DMS53 treated with DMSO at 0.1 percent for 48 hours (cell line): ENCODE data around the gene AMMECR1L.
A peak's percentile ranks its signal among the peaks of the same experiment; 100 is the strongest.
"Not testable (repeated sequence)": the region's sequence is repeated elsewhere in the genome, so short reads cannot be mapped to it uniquely, and the experiment has no call there.

ENCODE experiments used
- DNase-seq: peaks from one replicate; lab custom pipeline; 2025; ENCODE audit not compliant: unreplicated experiment; lab: John Stamatoyannopoulos, UW

Gene AMMECR1L

GRCh38 chr2:127887082-127887775 lies 1.5 kb upstream of the AMMECR1L start:
- DNase-seq = no peak

DNA sequence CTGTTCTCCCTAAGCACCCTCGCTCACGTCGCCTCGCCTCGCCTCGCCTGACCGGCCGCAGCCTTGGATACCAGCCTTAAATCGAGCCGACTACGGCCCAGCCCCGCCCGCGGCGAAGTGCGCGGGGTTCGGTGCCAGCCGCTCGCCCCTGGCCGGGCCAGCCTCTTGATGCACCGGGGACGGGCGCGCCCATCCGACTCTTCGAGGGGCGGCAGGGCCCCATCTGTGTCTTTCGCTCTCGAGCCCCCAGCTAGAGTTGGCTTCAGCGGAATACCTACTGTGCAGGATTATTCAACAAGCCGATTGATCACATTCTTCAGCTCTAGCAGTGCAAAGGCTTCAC lies 808 bp upstream of the AMMECR1L start:
- DNase-seq = not testable (repeated sequence)

DNA sequence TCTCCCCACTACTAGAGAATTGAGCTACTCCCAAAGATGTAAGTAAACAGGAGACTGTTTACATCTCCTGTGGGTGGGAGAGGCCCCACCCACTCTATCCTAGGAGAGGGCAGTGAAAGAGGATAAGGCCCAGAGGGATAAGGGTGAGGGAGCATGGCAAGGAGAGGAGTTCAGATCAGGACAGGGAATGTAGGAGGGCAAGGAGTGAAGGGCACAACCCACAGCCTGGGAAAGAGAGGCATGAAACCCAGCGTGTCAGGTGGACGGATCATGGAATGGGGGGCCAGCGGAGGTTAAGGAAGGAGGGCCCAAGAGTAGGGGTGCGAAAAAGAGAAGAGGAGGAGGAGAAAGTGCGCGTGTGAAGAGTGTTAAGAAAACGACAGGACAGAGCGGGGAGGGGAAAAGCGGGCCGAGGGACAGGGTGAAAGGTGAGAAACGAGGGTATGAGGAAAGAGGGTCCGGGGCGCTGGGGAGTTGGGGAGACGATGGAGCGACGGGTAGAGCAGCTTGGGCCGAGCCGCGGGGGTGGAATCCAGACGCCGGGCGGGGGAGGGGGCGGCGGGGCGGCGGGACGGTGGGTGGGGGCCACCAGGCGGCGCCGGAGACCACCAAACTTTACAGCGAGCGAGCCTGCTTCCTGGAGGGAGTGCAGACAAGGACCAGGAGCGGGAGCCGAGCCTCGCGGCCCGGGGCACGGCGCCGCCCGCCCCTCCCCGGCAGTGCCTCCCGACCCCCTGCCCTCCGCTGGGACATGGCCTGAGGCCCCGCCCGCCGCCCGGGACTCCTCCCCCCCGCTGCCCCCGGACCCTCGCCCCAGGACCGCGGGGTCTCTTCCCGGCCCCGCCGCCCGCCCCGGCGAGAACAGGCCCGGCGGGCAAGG lies 655 bp downstream of the AMMECR1L start:
- DNase-seq = not testable (repeated sequence)

DNA sequence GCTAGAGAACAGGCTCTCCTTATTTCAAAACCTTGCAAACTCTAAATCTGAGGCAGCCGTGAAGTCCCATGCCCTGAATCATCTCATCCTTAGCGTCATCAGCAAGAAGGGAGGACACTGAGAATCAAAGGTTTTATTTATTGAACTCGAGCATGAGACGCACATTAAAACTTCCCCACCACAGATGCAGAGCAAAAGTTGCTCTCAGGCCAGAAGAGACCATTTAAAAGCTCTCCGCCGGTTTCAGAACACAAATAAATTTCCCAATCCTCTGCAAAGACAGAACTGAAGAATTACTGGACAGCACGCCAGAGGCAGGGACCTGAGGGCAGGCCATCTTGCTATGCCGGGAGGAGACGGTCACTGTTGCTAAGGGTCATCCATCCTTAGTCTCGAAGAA lies 1.3 kb downstream of the AMMECR1L start:
- DNase-seq = no peak

DNA sequence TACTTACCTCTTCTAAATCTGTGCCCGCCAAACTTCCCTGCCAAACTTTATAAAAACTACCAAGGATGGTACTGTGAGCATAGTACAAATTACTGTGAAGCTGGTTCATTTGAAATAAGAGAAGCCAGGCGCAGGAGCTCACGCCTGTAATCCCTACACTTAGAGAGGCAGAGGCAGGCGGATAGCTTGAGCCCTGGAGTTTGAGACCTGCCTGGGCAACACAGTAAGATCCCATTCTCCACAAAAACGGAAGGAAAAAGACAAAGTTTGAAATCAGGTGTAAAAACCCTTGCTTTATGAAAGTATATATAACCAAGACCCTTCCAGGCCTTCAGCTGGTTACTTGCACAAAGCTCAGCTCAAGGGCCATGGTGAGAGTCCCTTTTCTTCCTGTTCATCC lies 5.9 kb downstream of the AMMECR1L start:
- no peak for DNase-seq

DNA sequence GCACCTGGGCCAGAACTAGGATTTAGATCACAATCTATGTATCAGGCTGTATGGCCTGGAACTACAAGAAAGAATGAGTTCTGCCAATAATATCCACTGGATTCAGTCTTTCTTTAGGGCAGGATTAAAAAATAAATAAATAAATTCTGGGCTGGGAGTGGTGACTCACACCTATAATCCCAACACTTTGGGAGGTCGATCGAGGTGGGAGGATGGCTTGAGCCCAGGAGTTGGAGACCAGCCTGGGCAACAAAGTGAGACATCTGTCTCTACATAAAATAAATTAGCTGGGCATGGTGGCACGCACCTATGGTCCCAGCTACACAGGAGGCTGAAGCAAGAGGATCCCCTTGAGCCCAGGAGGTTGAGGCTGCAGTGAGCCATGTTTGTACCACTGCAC lies 8.1 kb downstream of the AMMECR1L start:
- DNase-seq = no peak

DNA sequence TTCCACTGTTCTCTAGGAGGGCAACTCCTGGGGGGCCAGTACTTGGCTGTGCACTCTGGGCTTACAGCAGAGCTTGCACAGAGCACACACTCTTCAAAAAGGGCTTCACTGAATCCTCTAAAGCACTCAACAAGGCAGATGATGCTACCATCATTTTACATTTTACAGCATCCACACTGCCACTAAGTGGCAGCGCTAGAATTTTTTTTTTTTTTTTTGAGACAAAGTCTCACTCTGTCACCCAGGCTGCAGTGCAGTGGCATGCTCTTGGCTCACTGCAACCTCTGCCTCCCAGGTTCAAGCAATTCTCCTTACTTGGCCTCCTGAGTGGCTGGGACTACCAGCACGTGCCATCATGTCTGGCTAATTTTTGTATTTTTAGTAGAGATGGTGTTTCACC lies 8.6 kb downstream of the AMMECR1L start:
- no peak for DNase-seq

- no peak for DNase-seq
Observed at GRCh38 chr2:127874378-127875269, 11.1 kb downstream of the AMMECR1L start.

GRCh38 chr2:127873707-127874303 lies 12.0 kb downstream of the AMMECR1L start:
- no peak for DNase-seq

GRCh38 chr2:127872354-127872753 lies 13.4 kb downstream of the AMMECR1L start:
- no peak for DNase-seq

GRCh38 chr2:127865926-127866325 lies 19.8 kb downstream of the AMMECR1L start:
- no peak for DNase-seq

- DNase-seq = peak; percentile 5
Observed at GRCh38 chr2:127864877-127865276, 20.9 kb downstream of the AMMECR1L start.

DNA sequence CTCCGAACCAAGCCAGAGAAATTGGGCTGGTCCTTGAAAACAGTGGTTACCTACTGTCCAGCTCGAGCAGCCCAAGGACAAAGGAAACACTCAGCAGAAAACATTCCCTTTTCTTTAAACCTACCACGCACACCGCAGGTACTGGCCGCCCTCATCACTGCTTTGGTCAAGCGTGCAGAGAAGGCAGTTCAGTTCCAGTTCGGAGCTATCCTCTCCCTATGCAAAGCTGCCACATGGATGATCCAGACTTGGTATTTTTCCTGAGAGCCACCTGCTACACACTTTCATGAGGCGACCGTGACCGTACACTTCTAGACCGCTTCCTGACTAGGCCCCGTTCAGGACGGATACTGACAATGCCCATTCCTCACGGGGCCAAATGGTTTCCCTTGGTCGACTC lies 23.5 kb downstream of the AMMECR1L start:
- DNase-seq = no peak

DNA sequence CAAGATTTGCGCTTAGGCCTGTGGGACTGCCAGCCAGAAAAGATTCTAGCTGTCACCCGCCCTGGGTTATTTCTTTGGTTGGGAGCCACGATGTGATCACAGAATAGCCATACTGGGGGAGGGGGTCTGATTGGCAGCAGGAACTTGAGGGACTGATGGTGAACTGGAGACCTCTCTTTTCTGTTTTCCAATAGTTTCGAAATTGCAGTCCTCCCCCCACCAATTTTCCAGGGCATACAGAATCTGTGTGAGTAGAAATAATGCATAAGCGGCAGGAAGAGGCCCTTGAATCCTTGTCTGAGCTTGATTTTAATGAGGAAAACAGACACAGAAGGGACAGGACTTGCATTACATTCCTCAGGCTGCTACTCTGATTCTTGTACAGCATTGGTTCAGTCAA lies 25.6 kb downstream of the AMMECR1L start:
- no peak for DNase-seq

DNA sequence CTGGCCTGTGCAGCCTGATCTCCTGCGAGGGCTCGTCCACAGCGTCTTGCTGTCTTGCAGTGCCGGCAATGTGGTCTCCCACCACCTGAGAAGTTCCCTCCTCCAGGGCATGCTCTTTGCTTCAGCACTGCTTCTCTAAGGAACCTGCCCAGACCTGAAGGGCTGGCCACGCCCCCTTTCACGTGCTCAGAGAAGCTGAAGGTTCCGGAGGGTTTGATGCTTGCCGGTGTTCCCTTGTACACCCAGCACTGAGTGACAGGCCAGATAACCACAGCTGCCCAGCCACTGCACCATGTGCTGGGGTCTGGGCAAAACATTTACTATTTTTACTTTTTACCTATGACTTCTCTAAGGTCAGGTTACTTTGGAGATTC lies 26.1 kb downstream of the AMMECR1L start:
- peak; percentile 70 for DNase-seq

GRCh38 chr2:127857265-127857808 lies 28.4 kb downstream of the AMMECR1L start:
- peak; percentile 9 for DNase-seq

- no peak for DNase-seq
Observed at GRCh38 chr2:127853671-127854070, 32.1 kb downstream of the AMMECR1L start.

- no peak for DNase-seq
Observed at GRCh38 chr2:127852388-127852787, 33.4 kb downstream of the AMMECR1L start.

- DNase-seq = no peak
Observed at GRCh38 chr2:127847931-127848330, 37.8 kb downstream of the AMMECR1L start.

DNA sequence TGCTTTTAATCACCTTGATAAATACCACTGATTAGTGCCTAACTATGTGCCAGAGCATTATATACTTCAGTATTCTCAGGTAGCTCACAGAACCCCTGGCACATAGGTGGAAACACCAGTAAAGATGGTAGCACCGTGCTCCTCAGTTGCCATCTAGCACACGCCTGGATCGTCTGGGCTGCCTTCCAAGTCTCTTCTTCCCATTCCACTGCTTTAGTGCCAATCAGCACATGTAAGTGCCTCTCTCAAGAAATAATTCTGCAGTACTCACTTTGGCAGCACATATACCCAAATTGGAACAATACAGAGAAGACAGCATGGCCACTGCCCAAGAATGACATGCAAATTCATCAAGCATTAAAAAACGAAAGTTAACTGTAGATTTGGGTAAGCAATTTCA lies 40.8 kb downstream of the AMMECR1L start:
- no peak for DNase-seq

DNA sequence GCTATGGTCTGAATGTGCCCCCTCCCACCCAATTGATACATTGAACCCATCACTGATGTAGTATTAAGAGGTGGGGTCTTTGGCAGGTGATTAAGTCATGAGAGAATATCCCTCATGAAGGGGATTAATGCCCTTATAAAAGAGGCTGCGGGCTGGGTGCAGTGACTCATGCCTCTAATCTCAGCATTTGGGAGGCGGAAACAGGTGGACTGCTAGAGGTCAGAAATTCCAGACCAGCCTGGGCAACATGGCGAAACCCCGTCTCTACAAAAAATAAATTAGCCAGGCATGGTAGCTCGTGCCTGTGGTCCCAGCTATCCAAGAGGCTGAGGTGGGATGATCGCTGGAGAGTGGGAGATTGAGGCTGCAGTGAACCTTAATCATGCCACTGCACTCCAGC lies 42.1 kb downstream of the AMMECR1L start:
- no peak for DNase-seq
